KMS-11 (cell line): ENCODE data around the gene SMLR1.

Experiments used
- H2AFZ ChIP-seq: fragments of 200-600 bp; sonication (generic); 2 replicates; pipeline ENCODE4 v1.6.1; 2016; ENCODE audit warnings: antibody characterized with exemption, mixed run types, low read depth
- H3K27ac ChIP-seq: fragments of 200-600 bp; sonication (generic); 2 replicates; pipeline ENCODE4 v1.6.1; 2016; ENCODE audit warnings: mild to moderate bottlenecking, mixed run types
- H3K27me3 ChIP-seq: fragments of 200-600 bp; sonication (generic); 2 replicates; pipeline ENCODE4 v1.6.1; 2017; ENCODE audit warnings: mild to moderate bottlenecking, low read depth, mixed run types, moderate library complexity; ENCODE audit not compliant: insufficient read depth
- H3K36me3 ChIP-seq: fragments of 200-600 bp; sonication (generic); 2 replicates; pipeline ENCODE4 v1.6.1; 2017; ENCODE audit warnings: mild to moderate bottlenecking, mixed run types; ENCODE audit not compliant: insufficient read depth
- H3K4me1 ChIP-seq: fragments of 200-600 bp; sonication (generic); 2 replicates; pipeline ENCODE4 v1.6.1; 2016; ENCODE audit warnings: mild to moderate bottlenecking, low read depth, mixed run types; ENCODE audit not compliant: poor library complexity, severe bottlenecking
- H3K4me2 ChIP-seq: fragments of 200-600 bp; sonication (generic); 2 replicates; pipeline ENCODE4 v1.7.0; 2016; ENCODE audit warnings: mild to moderate bottlenecking, mixed run types
- H3K4me3 ChIP-seq: fragments of 200-600 bp; sonication (generic); IDR thresholded peaks from 2 replicates; pipeline ENCODE4 v1.6.1; 2017; ENCODE audit warnings: low read depth, low read length, mixed read lengths; ENCODE audit not compliant: insufficient read depth
- H3K79me2 ChIP-seq: fragments of 200-600 bp; sonication (generic); 2 replicates; pipeline ENCODE4 v1.6.1; 2016; ENCODE audit warnings: low read depth, mixed run types; ENCODE audit not compliant: insufficient read depth
- H3K9ac ChIP-seq: fragments of 200-600 bp; sonication (generic); 2 replicates; pipeline ENCODE4 v1.6.1; 2016; ENCODE audit warnings: mild to moderate bottlenecking, mixed run types
- H4K20me1 ChIP-seq: fragments of 200-600 bp; sonication (generic); 2 replicates; pipeline ENCODE4 v1.6.1; 2016; ENCODE audit warnings: mild to moderate bottlenecking, mixed run types; ENCODE audit not compliant: insufficient read depth
- TF ChIP-seq, protein P1 (sequence below): fragments of 200-600 bp; sonication (generic); conservative IDR thresholded peaks from 2 replicates; pipeline ENCODE4 v1.6.1; 2017; ENCODE audit warnings: low read depth, mild to moderate bottlenecking, antibody characterized with exemption, low read length, moderate library complexity, mixed read lengths

The SMLR1 gene

DNA sequence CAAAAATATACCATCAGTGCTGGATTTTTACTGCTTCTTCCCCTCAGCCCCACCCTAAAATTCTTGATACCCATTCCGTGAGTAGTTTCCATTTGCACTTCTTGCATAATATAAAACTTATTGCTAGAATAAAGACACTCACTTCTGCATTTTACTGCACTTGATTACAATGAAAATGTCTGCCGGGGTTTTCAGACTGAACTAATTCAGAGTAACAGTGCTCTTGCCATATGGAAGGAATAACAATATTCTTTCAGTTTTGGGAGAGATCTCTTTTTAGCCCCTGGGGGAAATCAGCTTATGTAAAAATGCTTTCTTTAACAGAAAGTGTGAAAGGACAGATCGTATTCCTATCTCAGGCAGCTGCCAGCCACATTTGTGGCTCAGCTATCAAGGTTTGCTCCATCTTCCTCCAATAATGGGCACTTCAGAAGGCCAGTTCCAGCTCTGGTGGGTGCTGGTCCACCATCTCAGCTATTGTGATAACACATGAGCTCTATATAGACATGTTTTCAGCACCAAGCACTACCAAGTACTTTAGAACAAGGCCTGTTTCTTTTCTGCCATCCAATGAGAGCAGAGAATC lies 8.9 kb downstream of the SMLR1 start:
- TF ChIP-seq, protein P1, sequence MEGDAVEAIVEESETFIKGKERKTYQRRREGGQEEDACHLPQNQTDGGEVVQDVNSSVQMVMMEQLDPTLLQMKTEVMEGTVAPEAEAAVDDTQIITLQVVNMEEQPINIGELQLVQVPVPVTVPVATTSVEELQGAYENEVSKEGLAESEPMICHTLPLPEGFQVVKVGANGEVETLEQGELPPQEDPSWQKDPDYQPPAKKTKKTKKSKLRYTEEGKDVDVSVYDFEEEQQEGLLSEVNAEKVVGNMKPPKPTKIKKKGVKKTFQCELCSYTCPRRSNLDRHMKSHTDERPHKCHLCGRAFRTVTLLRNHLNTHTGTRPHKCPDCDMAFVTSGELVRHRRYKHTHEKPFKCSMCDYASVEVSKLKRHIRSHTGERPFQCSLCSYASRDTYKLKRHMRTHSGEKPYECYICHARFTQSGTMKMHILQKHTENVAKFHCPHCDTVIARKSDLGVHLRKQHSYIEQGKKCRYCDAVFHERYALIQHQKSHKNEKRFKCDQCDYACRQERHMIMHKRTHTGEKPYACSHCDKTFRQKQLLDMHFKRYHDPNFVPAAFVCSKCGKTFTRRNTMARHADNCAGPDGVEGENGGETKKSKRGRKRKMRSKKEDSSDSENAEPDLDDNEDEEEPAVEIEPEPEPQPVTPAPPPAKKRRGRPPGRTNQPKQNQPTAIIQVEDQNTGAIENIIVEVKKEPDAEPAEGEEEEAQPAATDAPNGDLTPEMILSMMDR: no peak
- no peaks in the 10 kb centered on the region for H3K79me2 ChIP-seq
- no peaks in the 10 kb centered on the region for H3K27me3 ChIP-seq
- no peaks in the 10 kb centered on the region for H4K20me1 ChIP-seq
- no peak overlapping the region for H3K27ac ChIP-seq
- peaks cover 3% of the 10 kb centered on the region for H3K4me1 ChIP-seq
- H3K4me3 ChIP-seq: no peak overlapping the region
- H3K36me3 ChIP-seq: no peaks in the 10 kb centered on the region
- no peak overlapping the region for H3K9ac ChIP-seq
- no peak overlapping the region for H2AFZ ChIP-seq
- H3K4me2 ChIP-seq: no peak overlapping the region

DNA sequence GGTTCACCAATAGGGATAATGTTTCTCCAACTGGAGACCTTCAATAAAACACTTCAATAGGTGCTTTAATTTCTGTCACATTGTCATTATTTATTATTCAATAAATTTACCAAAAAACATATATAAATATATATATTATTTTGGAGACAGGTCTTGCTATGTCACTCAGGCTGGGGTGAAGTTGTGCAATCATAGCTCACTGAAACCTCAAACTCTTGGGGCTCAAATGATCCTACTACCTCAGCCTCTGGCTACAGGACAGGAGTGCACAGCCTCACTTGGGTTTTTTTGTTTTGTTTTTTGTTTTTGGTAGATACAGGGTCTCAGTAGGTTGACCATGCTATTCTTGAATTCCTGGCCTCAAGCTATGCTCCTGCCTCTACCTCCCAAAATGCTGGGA lies 9.9 kb downstream of the SMLR1 start:
- H3K9ac ChIP-seq: no peak overlapping the region
- peaks cover 3% of the 10 kb centered on the region for H3K4me1 ChIP-seq
- no peak overlapping the region for H3K4me2 ChIP-seq
- TF ChIP-seq, protein P1: no peak
- no peak overlapping the region for H3K27ac ChIP-seq
- H3K4me3 ChIP-seq: no peak overlapping the region
- H3K79me2 ChIP-seq: no peaks in the 10 kb centered on the region
- H3K27me3 ChIP-seq: no peaks in the 10 kb centered on the region
- no peaks in the 10 kb centered on the region for H3K36me3 ChIP-seq
- no peak overlapping the region for H2AFZ ChIP-seq
- H4K20me1 ChIP-seq: no peaks in the 10 kb centered on the region

DNA sequence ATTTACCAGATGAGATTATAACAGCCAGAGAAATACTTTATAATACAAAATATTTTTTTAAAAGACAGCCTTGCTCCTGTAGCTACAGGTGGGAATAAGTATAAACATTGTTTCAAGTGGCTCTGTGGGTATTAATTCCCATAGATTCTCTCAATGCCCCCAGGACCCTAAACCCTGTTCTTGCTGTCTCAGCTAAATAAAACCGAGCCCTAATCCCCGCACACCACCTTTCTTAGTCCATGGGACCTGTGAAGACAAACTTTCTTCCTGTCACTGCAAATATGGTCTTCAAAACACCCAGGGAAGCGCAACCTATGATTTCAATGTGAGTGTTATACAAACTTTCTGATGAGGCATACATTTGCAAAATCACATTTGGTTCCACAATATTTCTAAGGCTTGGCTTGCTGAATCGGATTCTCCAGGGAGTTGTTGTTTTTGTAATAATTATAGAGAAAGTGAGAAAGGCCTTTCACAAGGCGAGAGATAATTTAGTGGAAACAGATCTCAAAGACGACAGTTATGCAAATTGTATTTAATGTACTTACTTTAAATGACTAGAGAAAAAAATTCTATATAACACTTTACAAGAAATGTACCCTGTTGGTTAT lies 11.1 kb downstream of the SMLR1 start:
- Histone ChIP-seq H3K4me1 (peaks cover 6% of the 10 kb centered on the region), H2AFZ (no peak overlapping the region), H3K36me3 (no peaks in the 10 kb centered on the region), H3K4me3 (no peak overlapping the region), H3K4me2 (no peak overlapping the region), H3K27me3 (no peaks in the 10 kb centered on the region), H3K27ac (no peak overlapping the region), H3K9ac (no peak overlapping the region), H3K79me2 (no peaks in the 10 kb centered on the region), H4K20me1 (no peaks in the 10 kb centered on the region)
- TF ChIP-seq, protein P1: no peak

DNA sequence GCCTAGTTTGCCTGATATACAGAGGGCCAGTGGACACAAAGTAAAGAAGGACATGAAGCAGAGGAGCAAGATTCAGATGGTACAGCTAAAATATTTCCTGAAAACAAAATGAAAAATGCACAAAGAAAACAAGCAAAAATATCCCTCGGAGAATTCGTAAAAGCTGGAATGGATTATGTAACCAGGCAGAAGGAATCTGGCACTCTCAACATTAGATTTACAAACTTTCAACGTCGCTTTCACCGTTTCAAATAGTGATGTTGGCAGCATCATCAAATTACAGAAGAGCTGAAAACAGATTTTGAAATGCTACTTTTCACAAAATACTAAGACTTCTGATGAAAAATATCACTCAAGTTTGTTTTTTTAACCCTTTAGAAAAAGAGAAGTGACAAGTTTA lies 11.7 kb downstream of the SMLR1 start:
- Histone ChIP-seq H3K27ac (no peak overlapping the region), H3K4me3 (no peak overlapping the region), H3K4me2 (no peak overlapping the region), H3K36me3 (no peaks in the 10 kb centered on the region), H4K20me1 (no peaks in the 10 kb centered on the region), H3K27me3 (no peaks in the 10 kb centered on the region), H3K79me2 (no peaks in the 10 kb centered on the region), H3K9ac (no peak overlapping the region), H2AFZ (no peak overlapping the region), H3K4me1 (peaks cover 8% of the 10 kb centered on the region)
- TF ChIP-seq, protein P1: no peak
